T-helper 2 cell treated with Interferon-gamma antibody and Interleukin-4, amounts not matched to agents 100 ng/mL and 5 ng/mL, for 36 hours (primary cell): Measurements from ENCODE around the gene TWIST2. TPM values are rescaled to one million over a fixed set of nuclear protein-coding genes. Genes with fewer than 3 reads are reported as not detected.

Source experiments
- intact Hi-C: fragments of 100-400 bp; cut with micrococcal nuclease; formaldehyde crosslinking; loops from one replicate; pipeline ENCODE4 v1.15.1; 2023
- total RNA-seq: library from RNA; stranded (reverse); gene quantifications from 2 replicates; pipeline ENCODE4 v1.2.3, GENCODE V29; 2022

TWIST2 gene
- not detected in 2 replicates for total RNA-seq

GRCh38 chr2:238847841-238848690 lies at the start of gene TWIST2:
Gene TWIST2 (plus strand): TSS chr2:238848085. CDS start chr2:238848216, 131 bp downstream.
- intact Hi-C loops: no loop called here

- intact Hi-C loops: no loop called here
Measured at GRCh38 chr2:238801791-238802190, 46.1 kb upstream of the TWIST2 start.

- intact Hi-C loops: no loop called here
Measured at GRCh38 chr2:238802957-238803356, 44.9 kb upstream of the TWIST2 start.

GRCh38 chr2:238803996-238804870 lies 43.7 kb upstream of the TWIST2 start:
- intact Hi-C loops: no loop called here

- intact Hi-C loops: no loop called here
Measured at GRCh38 chr2:238808761-238809160, 39.1 kb upstream of the TWIST2 start.

GRCh38 chr2:238810321-238810720 lies 37.6 kb upstream of the TWIST2 start:
- intact Hi-C loops: no loop called here

GRCh38 chr2:238811293-238811692 lies 36.6 kb upstream of the TWIST2 start:
- intact Hi-C loops: no loop called here

- intact Hi-C loops: no loop called here
Measured at GRCh38 chr2:238811759-238812158, 36.1 kb upstream of the TWIST2 start.

GRCh38 chr2:238813109-238813508 lies 34.8 kb upstream of the TWIST2 start:
- intact Hi-C loops: no loop called here

GRCh38 chr2:238814815-238815214 lies 33.1 kb upstream of the TWIST2 start:
- intact Hi-C loops: no loop called here

- intact Hi-C loops: no loop called here
Measured at GRCh38 chr2:238816291-238816690, 31.6 kb upstream of the TWIST2 start.

GRCh38 chr2:238817382-238817781 lies 30.5 kb upstream of the TWIST2 start:
- intact Hi-C loops: no loop called here

- intact Hi-C loops: no loop called here
Measured at GRCh38 chr2:238817891-238818290, 30.0 kb upstream of the TWIST2 start.

- intact Hi-C loops: no loop called here
Measured at GRCh38 chr2:238818561-238818960, 29.3 kb upstream of the TWIST2 start.

GRCh38 chr2:238820197-238820596 lies 27.7 kb upstream of the TWIST2 start:
- intact Hi-C loops: no loop called here

GRCh38 chr2:238820916-238821315 lies 27.0 kb upstream of the TWIST2 start:
- intact Hi-C loops: no loop called here

- intact Hi-C loops: no loop called here
Measured at GRCh38 chr2:238821391-238821790, 26.5 kb upstream of the TWIST2 start.

- intact Hi-C loops: no loop called here
Measured at GRCh38 chr2:238821944-238822670, 25.8 kb upstream of the TWIST2 start.

GRCh38 chr2:238822955-238823354 lies 24.9 kb upstream of the TWIST2 start:
- intact Hi-C loops: no loop called here

GRCh38 chr2:238831177-238831576 lies 16.7 kb upstream of the TWIST2 start:
- intact Hi-C loops: no loop called here

GRCh38 chr2:238834982-238835381 lies 12.9 kb upstream of the TWIST2 start:
- intact Hi-C loops: no loop called here
